ENCODE data around the gene NAV2. TPM values are rescaled to one million over a fixed set of nuclear protein-coding genes. Genes with fewer than 3 reads are reported as not detected.

Gene NAV2
- total and polyA plus RNA-seq, 7 donors, result 1.2 to 62.6 (median 22.1) TPM

- Histone ChIP-seq H3K4me1 (peaks cover 0 to 87% (median 70%) of the 10 kb centered on the region in 4 donors), H3K9me3 (no peaks in the 10 kb centered on the region), H3K27ac (no peak overlapping the region), H3K27me3 (no peaks in the 10 kb centered on the region), H3K4me3 (no peak overlapping the region), H3K36me3 (no peaks in the 10 kb centered on the region)
- intact Hi-C loops (cut with DNase I), result loop anchor here (5.0 kb wide), 1 partner anchor 39 kb away; no protein-coding TSS in a partner anchor
- 63 to 69% methylated on average over 1 of the region's 1 CpG for WGBS, 2 donors
- TF ChIP-seq EP300 (IDR thresholded peaks at IDR 0.05) (no peak), POLR2A (IDR thresholded peaks at IDR 0.05) (no peak), POLR2AphosphoS5 (IDR thresholded peaks at IDR 0.05) (no peak), CTCF (IDR thresholded peaks at IDR 0.05) (no peak)
- DNase-seq, result no peak
These were observed 98.7 kb downstream of the NAV2 start for GRCh38 chr11:19811380-19811779.

- H3K4me1 ChIP-seq, result peaks cover 0 to 91% (median 70%) of the 10 kb centered on the region in 4 donors
- no peak for DNase-seq
- no peak for TF ChIP-seq CTCF (IDR thresholded peaks at IDR 0.05)
- no peak for TF ChIP-seq POLR2AphosphoS5 (IDR thresholded peaks at IDR 0.05)
- no peak for TF ChIP-seq POLR2A (IDR thresholded peaks at IDR 0.05)
- WGBS, 2 donors, result 93 to 95% methylated on average over 1 of the region's 1 CpG
- H3K27ac ChIP-seq, result no peak overlapping the region
- no peaks in the 10 kb centered on the region for H3K27me3 ChIP-seq
- H3K36me3 ChIP-seq, result no peaks in the 10 kb centered on the region
- no peak overlapping the region for H3K4me3 ChIP-seq
- H3K9me3 ChIP-seq, result no peaks in the 10 kb centered on the region
- intact Hi-C loops (cut with DNase I), result loop anchor here (5.0 kb wide), 1 partner anchor 40 kb away; no protein-coding TSS in a partner anchor
These were observed 99.5 kb downstream of the NAV2 start for GRCh38 chr11:19812096-19812495.

- H3K36me3 ChIP-seq, result no peaks in the 10 kb centered on the region
- peak overlapping the region in 2 of 4 donors; percentile 35 to 36 for H3K27ac ChIP-seq
- no peaks in the 10 kb centered on the region for H3K9me3 ChIP-seq
- DNase-seq, result no peak
- peaks cover 0 to 91% (median 68%) of the 10 kb centered on the region in 4 donors for H3K4me1 ChIP-seq
- H3K27me3 ChIP-seq, result no peaks in the 10 kb centered on the region
- 96 to 98% methylated on average over 4 of the region's 4 CpGs for whole genome bisulfite sequencing, 2 donors
- no peak for TF ChIP-seq CTCF (IDR thresholded peaks at IDR 0.05)
- TF ChIP-seq EP300 (IDR thresholded peaks at IDR 0.05), result no peak
- TF ChIP-seq POLR2A (IDR thresholded peaks at IDR 0.05), result no peak
- no peak for TF ChIP-seq POLR2AphosphoS5 (IDR thresholded peaks at IDR 0.05)
- intact Hi-C loops (cut with DNase I), result loop anchor here (5.0 kb wide), 1 partner anchor 40 kb away; no protein-coding TSS in a partner anchor
- no peak overlapping the region for H3K4me3 ChIP-seq
These were observed 100.1 kb downstream of the NAV2 start for GRCh38 chr11:19812710-19813109.

GRCh38 chr11:19813158-19813879, 100.7 kb downstream of the NAV2 start:
- Histone ChIP-seq H3K27me3 (no peaks in the 10 kb centered on the region), H3K36me3 (no peaks in the 10 kb centered on the region), H3K9me3 (no peaks in the 10 kb centered on the region), H3K4me3 (no peak overlapping the region), H3K27ac (peak overlapping the region in 3 of 4 donors; percentile 29 to 36 (median 35)), H3K4me1 (peaks cover 0 to 85% (median 63%) of the 10 kb centered on the region in 4 donors)
- DNase-seq, result no peak
- 86 to 87% methylated on average over 13 of the region's 13 CpGs for WGBS, 2 donors
- intact Hi-C loops (cut with DNase I), result loop anchor here (5.0 kb wide), 1 partner anchor 41 kb away; no protein-coding TSS in a partner anchor
- TF ChIP-seq CTCF (IDR thresholded peaks at IDR 0.05), result no peak
- no peak for TF ChIP-seq POLR2A (IDR thresholded peaks at IDR 0.05)
- no peak for TF ChIP-seq POLR2AphosphoS5 (IDR thresholded peaks at IDR 0.05)
